HG03039 (cell line): ENCODE data around the gene STX3.
"Not testable (repeated sequence)": the region's sequence is repeated elsewhere in the genome, so short reads cannot be mapped to it uniquely, and the experiment has no call there.

Experiments used
- ATAC-seq: cut with Tn5 transposase; IDR thresholded peaks from one replicate; pipeline ENCODE4 v1.9.1; 2021; ENCODE audit warnings: mild to moderate bottlenecking, moderate library complexity; ENCODE audit not compliant: unreplicated experiment

STX3 gene

GRCh38 chr11:59833602-59834001 is 78.4 kb downstream of the STX3 start:
- ATAC-seq = no peak

- ATAC-seq = no peak
Measured at GRCh38 chr11:59839615-59840014, 84.4 kb downstream of the STX3 start.

- ATAC-seq = no peak
Measured at GRCh38 chr11:59841514-59841913, 86.3 kb downstream of the STX3 start.

GRCh38 chr11:59842316-59842715 is 87.1 kb downstream of the STX3 start:
- ATAC-seq = no peak

- ATAC-seq = no peak
Measured at GRCh38 chr11:59845399-59845798, 90.2 kb downstream of the STX3 start, which contains the start of gene CBLIF. Gene CBLIF (minus strand): TSS chr11:59845499. CDS start chr11:59845453, 46 bp downstream.

- ATAC-seq = no peak
Measured at GRCh38 chr11:59846556-59846955, 91.4 kb downstream of the STX3 start.

- ATAC-seq = no peak
Measured at GRCh38 chr11:59847626-59848025, 92.5 kb downstream of the STX3 start.

GRCh38 chr11:59848439-59848838 is 93.3 kb downstream of the STX3 start:
- ATAC-seq = not testable (repeated sequence)

- no peak for ATAC-seq
Measured at GRCh38 chr11:59849129-59849528, 94.0 kb downstream of the STX3 start.

- ATAC-seq = not testable (repeated sequence)
Measured at GRCh38 chr11:59849551-59849950, 94.4 kb downstream of the STX3 start.

- not testable (repeated sequence) for ATAC-seq
Measured at GRCh38 chr11:59851416-59851815, 96.2 kb downstream of the STX3 start.

- no peak for ATAC-seq
Measured at GRCh38 chr11:59854871-59855270, 99.7 kb downstream of the STX3 start.
